SH-SY5Y (cell line): ENCODE measurements around the gene DIPK1C.

ENCODE experiments used
- GATA2 ChIP-seq: IDR thresholded peaks from 2 replicates; pipeline ENCODE4 v1.6.1; 2011; ENCODE audit warnings: mild to moderate bottlenecking, low read depth, low read length
- GATA3 ChIP-seq: IDR thresholded peaks from 2 replicates; pipeline ENCODE4 v1.6.1; 2011; ENCODE audit warnings: low read depth, mild to moderate bottlenecking, low read length, moderate library complexity

DIPK1C gene

GRCh38 chr18:74457043-74457724, at the start of gene DIPK1C:
DIPK1C (minus strand) TSS chr18:74457308; CDS start chr18:74457259, 49 bp downstream.
- TF ChIP-seq GATA2 (no peak), GATA3 (no peak)

GRCh38 chr18:74506448-74507084, 49.5 kb upstream of the DIPK1C start:
- no peak for TF ChIP-seq GATA2
- TF ChIP-seq GATA3: no peak

- TF ChIP-seq GATA2 (no peak), GATA3 (no peak)
Observed at GRCh38 chr18:74505776-74506175, 48.7 kb upstream of the DIPK1C start.

GRCh38 chr18:74503137-74503536, 46.0 kb upstream of the DIPK1C start:
- TF ChIP-seq GATA3: no peak
- TF ChIP-seq GATA2: no peak

GRCh38 chr18:74501386-74501785, 44.3 kb upstream of the DIPK1C start:
- TF ChIP-seq GATA2: no peak
- TF ChIP-seq GATA3: no peak

- TF ChIP-seq GATA2 (no peak), GATA3 (no peak)
Observed at GRCh38 chr18:74500372-74500771, 43.3 kb upstream of the DIPK1C start.

- TF ChIP-seq GATA3 (no peak), GATA2 (no peak)
Observed at GRCh38 chr18:74499633-74500032, 42.5 kb upstream of the DIPK1C start.

GRCh38 chr18:74498712-74499627, 41.9 kb upstream of the DIPK1C start:
- TF ChIP-seq GATA3 (no peak), GATA2 (no peak)

GRCh38 chr18:74497778-74498177, 40.7 kb upstream of the DIPK1C start:
- TF ChIP-seq GATA2 (no peak), GATA3 (no peak)

- TF ChIP-seq GATA3 (no peak), GATA2 (no peak)
Observed at GRCh38 chr18:74497324-74497676, 40.2 kb upstream of the DIPK1C start.

GRCh38 chr18:74496508-74497323, 39.6 kb upstream of the DIPK1C start:
- TF ChIP-seq GATA2: no peak
- no peak for TF ChIP-seq GATA3

GRCh38 chr18:74495581-74496507, 38.7 kb upstream of the DIPK1C start, which contains the start of gene CNDP2:
CNDP2 (plus strand) TSS chr18:74496363; CDS start chr18:74499974, 3,611 bp downstream.
- TF ChIP-seq GATA3 (no peak), GATA2 (no peak)

GRCh38 chr18:74494514-74494913, 37.4 kb upstream of the DIPK1C start:
- TF ChIP-seq GATA2 (no peak), GATA3 (no peak)
